Muscle of arm (tissue), 12 donors: ENCODE data around the gene SAE1. TPM values are rescaled to one million over a fixed set of nuclear protein-coding genes. Genes with fewer than 3 reads are reported as not detected.
A peak's percentile ranks its signal among the peaks of the same experiment; 100 is the strongest.

Experiments used
- DNase-seq: peaks from one replicate; pipeline ENCODE4 v3.0.0-alpha.2; 2013
- polyA plus RNA-seq, 12 donors: library from polyadenylated mRNA; unstranded; fragments of 120-200 nt; gene quantifications; one replicate each; pipeline ENCODE4 v1.2.1, GENCODE V29; 2013; ENCODE audit not compliant: insufficient read length in 12 of 12

SAE1 gene
- polyA plus RNA-seq, 12 donors: 53.5 to 94.9 (median 76.7) TPM; not detected in 1

DNA sequence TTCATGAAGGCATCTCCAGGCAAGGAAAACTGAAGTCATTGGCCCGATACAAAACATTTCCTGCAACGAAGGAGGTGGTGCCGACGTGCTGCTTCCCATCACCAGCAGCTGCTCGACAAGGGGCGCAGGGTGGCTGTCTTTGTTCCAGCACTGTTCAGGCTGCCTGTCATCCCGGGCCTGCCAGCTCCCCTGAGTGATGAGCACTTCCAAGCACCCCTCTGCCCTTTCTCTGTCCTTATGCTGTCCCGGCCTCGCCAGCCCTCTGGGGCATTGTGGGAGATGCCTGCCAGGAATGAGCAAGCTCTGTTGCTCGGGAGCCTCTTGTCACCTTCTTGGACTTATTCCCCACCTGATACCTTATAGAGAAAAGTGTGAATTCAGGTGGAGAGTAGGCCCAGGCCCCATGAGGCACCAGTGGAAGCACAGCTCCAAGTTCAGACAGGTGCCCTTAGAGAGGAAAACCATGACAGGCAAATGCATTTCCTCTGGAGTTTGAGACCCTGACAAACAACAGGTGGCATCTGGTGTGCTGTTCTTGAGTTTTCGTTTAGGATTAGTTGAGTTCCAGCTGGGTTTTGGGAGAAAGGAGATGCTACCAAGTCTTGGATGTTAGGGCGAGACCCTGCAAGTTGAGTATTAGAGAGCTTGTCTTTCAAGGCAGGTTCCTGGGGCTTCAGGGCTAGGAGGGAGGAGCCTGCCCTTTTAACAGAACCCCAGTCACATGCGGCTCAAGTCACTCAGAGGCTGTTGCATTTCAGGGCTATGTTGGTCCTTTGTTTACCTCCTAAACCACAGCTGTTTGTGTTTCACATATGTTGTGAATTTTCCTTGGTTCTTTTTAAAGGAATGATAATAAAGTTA lies 78.9 kb downstream of the SAE1 start:
- DNase-seq: no peak

DNA sequence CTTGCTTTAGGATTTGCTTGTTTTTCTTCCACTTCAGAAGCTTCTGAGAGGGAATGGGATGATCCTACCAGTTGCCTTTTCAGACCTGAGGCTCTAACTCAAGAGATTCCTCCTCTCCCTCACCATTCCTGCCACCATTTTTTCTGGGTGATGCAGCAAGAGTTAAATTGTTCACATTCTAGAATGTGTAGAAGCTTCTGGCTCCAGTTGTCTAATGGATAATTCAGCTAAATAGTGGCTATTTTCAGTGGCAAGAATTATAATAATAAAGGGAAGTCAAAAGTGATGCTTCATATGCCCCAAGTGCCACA lies 79.5 kb downstream of the SAE1 start:
- no peak for DNase-seq

DNA sequence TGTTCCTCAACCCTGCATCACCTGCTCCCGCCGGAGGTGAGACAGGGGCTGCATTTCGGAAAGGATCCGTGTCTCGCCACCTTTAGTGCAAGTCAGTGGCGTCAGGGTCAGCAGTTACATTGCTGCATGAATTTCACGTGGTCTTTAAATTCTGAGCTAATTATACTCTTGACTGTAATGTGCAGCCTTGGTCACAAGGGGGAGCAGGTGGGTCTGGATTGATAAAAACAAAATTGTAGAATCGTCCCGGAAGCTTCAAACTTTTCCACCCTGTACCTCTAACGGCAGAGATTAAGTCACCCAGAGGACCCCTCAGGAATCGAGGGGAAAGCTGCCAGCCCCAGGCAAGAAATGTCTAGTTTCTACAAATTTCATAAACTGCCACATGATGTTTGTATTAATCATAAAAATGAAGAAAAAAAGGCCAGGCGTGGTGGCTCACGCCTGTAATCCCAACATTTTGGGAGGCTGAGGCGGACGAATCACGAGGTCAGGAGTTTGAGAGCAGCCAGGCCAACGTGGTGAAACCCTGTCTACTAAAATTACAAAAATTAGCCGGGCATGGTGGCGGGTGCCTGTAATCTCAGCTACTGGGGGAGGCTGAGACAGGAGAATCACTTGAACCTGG lies 80.2 kb downstream of the SAE1 start:
- peak; percentile 85 for DNase-seq

DNA sequence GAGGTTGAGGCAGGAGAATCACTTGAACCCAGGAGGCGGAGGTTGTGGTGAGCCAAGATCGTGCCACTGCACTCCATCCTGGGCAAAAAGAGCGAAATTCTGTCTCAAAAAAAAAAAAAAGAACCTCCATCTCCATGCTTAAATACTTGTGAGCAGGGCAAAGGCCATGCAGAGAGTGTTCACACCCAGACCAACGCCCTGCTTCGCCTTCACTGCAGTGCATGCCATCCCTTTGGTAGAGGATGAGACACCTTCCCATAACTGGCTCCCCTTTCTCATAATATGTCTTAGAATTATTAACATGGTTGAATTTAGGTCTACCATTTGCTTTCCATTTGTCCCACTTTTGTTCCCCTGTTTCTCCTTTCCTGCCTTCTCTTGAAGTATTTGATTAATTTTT lies 84.9 kb downstream of the SAE1 start:
- DNase-seq: no peak

DNA sequence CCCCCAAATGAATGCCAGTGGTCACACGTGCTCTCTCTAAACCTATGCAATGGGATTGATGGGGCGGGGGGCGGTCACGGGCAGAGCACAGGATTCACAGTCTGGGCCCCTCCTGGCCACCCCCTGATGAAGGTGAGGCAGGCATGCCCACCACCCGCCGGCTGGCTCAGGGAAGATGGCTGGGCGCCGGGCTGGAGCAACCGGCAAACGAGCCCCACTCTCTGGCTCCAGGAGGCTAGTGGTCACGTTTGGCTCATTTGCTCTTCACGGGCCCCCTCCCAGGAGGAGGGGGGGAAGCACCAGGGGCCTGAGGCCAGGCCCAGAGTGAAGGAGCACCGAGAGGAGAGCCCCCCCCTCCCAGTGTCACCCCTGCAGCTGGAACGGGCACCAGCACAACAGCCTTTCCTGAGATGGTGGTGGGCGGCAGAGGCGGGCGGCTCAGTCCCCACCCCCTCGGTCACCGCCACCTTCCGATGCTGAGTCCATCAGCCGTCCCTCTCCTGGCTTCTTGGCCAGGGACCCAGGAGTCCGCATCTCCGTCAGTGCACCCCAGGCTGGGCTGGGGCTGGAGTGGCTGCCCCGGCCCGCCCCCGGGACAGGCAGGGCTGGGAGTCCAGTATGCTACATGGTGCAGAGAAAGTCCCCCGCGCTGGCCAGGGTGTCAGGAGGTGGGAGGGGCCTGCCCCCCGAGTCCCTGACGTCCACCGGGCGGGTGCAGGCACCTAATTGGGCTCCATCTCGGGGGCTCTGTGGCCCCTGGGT lies 90.6 kb downstream of the SAE1 start:
- no peak for DNase-seq

DNA sequence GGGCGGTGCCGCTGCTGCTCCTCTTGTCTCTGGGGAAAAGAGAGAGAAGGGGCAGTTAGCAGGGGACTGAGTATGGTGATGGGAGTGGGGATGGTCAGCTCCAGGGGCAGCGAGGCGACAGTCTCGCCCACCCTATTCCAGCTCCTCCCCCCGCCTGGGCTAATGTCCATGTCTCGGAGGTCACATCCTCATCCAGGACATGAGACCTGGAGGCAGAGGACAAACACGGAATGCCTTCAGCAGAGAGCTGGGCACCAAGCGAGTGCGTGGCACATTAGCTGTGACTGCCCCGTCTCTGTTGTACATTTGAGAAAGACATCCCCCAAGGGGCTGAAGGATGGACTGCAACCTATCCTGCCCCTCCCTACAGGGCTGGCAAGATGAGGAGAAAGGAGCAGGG lies 91.3 kb downstream of the SAE1 start:
- DNase-seq: no peak

DNA sequence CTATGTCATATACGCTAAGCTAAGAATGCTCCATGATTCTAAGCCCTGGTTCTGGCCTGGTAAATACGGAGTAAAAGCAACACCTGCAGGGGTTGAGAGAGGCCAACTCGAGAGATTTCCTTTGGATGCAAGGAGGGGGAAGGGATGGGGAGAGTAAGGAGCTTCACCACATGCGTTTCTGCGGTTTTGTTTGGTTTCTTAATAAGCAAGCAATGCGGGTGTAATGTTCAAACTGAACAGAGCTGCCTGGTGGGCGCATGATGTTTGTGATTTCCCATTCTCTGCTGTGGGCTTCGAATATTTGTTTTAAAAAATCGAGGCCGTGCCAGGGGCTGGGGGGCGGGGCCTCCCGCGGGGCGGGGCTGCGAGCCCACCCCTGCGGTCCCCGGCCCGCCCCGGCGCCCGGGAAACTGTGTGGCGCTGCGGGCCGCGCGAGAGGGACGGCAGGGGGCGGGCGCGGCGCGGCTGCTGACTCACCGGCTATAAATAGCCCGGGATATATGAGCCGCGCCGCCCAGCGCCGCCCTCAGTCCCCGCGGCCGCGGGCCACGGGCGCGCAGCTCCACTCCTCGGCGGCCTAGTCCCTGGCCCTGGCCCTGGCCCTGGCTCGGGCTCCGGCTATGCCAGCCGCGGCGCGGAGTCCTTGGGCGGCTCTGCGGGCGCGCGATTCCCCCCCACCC lies 95.3 kb downstream of the SAE1 start:
- DNase-seq: peak; percentile 88

DNA sequence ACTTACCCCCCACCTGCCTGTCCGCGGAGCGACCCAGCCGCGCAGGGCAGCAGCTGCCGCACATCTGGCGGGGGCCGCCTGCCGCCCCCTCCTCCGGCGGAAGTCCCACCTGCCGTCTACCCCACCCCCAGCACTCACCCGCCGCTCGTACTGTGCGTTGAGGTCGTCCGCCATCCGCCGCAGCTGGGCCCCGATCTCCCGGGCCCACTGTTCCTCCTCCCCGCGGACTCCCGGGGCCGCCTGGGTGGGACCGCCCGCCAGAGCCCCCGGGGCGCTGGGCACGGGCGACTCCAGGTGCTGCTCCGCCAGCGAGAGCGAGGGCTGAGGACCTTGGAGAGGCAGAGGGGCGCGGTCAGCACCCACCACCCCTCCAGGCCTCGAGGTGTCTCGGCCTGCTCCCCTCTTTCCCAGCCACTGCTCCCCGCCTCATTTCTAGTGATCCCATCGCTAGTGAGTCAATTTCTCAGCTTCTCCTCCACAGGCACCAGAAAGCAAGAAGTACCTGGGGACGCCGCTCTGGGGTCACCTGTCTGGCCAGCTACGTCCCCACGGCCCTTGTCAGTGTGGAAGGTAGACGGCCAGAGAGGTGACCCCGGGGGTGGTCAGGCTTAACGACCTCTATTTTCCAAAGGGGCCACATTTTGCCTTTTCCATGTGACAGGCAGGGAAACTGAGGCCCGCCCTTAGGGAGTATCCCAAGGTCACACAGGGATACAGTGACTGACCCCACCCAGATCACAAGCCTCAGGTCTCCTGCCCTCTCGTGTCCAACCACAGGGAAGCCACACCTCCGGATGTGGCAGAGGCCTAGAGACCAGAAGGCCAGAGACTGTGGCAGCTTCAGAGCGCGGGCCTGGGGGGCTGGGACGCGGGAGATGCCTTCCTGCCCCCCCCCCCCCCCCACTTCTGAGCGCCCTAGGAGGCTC lies 96.1 kb downstream of the SAE1 start:
- DNase-seq: no peak

DNA sequence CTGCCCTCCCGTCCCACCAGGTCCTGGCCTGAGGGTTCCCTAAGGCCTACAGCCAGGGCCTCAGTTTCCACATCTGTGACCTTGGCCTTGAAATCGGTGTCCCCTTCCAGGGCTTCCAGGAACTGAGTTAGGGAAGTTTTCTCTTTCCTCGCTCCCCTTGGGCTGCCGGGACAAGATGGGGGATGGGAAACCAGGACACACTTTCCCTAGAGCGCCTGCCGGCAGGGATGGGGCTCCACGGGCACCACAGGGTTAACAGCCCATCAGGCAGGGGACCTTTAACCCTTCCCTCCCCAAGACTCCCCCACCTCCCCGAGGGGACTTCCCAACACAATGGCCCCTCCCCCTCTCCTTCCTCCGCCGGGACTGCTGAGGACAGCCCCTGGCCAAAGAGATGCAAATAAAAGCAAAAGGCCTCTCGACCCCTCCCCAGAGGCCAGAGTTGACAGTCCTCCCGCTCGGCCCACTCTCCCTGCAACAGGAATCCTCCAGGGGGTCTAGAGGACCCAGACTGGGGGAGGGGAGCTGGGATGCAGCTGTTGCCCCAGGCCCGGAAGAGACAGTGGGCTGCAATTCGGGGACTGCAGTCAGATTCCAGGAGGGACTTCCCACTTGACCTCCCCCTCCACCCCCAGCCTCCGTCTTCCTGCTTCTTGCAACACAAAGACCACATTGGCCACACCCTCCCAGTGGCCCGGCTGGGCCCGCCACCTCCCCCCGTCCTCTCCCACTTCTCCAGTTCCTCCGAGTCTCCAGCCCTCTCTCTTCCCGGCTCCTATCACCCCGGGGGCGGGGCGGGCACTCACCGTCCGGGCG lies 96.9 kb downstream of the SAE1 start:
- peak; percentile 71 for DNase-seq

DNA sequence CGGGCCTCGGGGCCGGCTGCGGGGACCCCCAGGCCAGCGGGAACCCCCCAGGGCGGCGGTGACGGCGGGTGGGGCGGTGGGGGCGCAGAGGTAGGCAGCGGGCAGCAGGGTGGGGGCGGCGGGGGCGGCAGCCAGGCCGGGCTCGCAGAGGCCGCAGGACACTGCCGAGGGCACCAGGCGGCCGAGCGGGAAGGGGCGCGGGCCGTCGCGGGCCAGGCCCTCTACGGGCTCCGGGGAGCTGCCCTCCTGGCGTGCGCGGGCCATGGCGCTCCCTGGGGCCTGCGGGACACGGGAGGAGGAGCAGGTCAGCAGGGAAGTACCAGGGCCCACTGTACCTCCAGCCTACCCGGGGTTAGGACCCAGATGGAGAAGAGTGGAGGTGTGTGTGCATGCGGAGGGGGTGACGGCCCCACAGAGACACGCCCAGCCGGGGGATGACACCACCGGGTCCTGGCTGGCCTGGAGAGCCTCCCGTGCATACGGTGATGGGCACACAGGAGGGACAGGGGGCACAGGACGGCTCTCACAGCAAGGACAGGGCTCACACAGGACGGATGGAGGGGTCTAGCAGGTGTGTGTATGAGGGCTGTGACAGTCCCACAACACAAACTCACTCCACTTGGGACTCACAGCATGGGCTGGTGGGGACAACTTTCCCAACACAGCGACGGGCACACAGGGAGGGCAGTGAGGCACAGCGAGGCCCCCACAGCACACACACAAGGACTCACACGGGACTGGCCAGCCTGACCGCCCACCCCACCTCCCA lies 97.7 kb downstream of the SAE1 start:
- DNase-seq: no peak

DNA sequence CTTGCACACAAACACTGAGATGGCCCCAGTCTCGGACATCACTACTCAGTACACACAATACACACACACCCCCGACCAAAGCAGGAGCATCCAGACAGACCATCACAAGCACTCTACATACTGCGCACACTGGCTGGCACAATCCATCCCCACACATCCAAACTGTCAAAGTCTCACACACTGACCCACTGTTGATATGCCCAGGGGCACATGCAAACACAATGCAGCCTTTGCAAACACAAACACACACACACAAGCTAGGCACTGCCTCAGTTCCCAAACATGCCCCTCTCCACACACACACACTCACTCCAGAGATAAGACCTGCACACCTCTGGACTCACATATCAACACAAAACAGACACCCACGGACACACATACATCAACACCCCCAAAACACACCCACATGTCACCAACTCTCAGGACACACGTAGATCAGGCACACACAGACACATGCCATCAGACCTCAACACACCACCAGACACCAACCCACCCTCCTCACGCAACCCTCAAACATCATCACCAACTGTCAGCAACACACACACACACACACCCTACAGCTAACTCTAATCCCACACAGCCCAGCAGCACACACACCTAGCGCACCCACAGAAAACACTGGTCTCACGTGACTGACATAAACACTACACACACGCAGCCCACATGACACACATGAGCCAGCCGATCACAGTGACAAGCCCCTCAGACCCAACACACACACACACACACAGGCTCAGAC lies 98.5 kb downstream of the SAE1 start:
- no peak for DNase-seq

DNA sequence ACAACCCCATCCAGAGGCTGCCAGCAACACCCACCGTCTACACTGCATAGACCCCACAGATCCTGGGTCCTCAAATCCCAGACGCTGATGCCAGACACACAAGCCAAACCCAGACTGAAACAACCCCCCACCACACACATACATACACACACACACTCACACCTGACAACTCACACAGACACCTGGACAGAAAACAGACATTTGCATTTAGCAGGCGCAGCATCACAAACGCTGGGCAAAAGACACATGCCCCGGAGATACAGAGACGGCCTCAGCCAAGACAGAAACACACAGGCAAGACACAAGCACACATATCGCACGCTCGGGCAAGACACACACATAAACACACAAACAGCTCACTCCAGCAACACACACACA lies 99.0 kb downstream of the SAE1 start:
- no peak for DNase-seq

DNA sequence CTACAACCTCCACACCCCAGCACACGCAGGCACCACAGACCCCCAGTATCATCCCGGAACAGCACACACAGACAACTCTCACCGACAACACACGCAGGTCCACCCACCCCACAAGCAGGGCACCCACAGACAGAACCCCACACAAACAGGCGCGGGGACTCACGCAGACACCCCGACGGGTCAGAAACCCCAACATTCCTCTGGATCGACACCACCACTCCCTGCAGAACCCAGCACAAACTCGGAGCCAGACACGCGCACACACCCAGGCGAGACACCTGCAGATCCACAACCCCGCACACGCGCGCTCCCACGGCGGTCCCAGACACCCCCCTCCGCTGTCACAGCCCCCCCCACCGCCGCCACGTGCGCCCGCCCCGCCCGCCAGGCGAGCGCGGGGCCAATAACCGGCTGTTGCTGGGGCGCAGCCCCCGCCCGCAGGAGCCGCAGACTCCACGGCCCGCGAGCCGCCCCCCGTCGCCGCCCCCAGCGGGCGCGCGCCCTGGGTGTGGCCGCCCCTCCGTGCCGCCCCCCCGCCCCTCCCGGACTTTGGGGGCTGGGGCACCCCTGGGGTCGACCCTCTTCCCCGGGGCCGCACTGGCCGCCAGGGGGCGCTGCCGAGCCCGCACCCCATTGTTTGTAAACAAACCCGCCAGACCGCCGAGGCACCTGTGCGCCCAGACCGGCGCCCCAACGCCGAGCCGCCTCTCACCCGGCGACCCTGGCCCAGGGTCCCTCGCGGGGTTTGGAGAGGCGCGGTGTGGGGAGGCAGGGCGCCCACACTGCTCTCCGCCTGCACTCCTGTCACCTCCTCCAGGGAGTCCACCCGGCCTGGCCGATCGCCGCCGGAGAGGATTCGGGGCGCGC lies 99.7 kb downstream of the SAE1 start:
- DNase-seq: no peak

DNA sequence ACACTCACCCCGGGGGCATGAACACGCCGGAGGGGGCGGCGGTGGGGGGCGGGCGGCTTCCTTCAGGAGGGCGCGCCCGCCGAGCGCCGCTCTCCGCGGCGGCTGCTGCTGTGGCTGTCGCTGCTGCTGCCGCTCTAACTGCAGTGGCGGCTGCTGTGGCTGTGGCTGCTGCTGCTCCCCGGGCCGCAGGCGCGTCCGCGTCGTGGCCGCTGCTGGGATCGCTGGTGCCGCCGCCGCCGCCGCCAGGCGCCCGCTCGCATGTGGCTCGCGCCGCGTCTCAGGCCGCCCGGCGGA lies 100.2 kb downstream of the SAE1 start, which contains the start of gene BBC3:
BBC3 (minus strand) TSS at position 279 of the 294 bp plus-strand sequence. CDS start 2,768 bp downstream, outside the sequence.
- DNase-seq: no peak

DNA sequence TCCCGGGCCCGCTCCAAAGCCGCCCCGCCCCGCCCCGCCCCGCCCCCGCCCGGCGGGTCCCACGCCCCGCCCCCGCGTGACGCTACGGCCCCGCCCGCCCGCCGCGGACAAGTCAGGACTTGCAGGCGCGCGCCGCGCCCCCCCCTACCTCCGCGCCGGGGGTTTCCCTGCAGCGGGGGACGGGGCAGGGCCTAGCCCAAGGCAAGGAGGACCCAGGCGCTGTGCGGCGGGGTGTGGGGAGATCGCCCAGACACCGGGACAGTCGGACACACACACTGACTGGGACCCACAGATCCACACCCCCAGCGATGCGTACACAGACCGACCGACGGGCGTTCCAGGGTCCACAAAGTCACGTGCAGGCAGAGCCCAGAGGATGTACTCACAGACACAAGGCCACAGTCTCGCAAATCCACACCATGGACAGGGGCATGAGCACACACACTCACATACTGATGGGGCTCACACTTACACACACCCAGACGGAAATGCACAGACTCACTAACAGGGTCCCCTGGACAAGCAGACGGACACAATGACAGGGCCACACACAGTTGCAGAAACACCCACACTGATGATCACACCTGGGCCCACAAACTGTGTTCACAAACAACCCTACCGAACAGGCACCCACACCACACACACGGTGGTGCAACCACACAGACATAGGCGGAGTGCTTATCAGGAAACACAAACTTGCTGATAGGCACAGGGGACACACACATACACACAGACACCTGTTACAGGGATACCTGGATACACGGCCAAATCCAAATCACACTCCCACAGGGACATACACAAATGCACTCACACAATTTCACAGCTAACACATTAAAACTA lies 100.8 kb downstream of the SAE1 start:
- peak; percentile 66 for DNase-seq

DNA sequence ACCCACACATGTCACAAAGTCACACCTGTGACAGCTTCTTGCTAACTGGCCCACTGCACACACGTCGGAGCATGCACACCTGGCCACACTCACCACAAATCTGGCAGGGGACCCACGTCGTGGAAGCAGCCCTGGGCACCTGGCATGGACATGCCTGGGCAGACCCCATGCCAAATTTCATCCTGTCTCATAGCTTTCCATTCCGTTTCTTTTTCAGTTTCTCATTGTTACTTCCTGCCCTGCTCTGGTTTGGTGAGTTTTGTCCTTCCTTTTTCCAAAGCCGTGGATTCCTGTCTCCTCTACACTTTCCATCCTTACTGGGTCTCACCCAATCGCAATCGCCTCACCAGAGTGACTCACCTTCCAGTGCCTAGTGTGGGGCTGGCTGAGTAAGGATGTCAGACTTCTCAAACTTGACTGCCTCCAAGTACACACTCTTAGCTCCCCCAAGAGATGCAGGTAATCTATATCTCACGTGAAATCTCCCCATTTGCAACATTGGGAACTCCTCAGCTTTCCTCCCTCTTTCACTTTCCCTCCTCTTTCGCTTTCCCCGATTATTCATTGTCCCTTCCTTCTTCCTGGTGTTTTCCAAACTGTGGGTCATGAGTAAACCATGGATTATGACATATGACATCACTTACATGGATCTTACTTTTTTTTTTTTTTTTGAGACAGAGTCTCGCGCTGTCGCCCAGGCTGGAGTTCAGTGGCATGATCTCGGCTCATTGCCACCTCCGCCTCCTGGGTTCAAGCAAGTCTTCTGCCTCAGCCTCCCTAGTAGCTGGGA lies 102.0 kb downstream of the SAE1 start:
- no peak for DNase-seq
